Measurements from ENCODE around the gene PPP2R3C.
"Not testable (repeated sequence)": the region's sequence is repeated elsewhere in the genome, so short reads cannot be mapped to it uniquely, and the experiment has no call there.

Gene PPP2R3C

DNA sequence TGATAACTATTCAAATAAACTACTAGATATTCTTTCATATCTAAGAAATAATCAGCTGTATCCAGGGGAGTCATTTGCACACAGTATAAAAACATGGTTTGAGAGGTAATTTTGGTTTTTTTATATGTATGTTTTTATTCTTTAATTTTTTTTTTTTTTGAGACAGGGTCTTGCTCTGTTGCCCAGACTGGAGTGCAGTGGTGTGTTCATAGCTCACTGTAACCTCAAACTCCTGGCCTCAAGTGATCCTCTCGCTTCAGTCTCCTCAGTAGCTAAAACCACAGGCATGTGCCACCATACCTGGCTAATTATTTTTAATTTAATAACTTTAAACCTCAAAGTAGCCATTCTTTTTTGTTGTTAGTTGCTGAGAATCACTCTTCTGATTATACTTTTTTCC is 2.3 kb upstream of the PPP2R3C start:
- no peak for DNase-seq (ENCODE audit: low read depth, low spot score)

DNA sequence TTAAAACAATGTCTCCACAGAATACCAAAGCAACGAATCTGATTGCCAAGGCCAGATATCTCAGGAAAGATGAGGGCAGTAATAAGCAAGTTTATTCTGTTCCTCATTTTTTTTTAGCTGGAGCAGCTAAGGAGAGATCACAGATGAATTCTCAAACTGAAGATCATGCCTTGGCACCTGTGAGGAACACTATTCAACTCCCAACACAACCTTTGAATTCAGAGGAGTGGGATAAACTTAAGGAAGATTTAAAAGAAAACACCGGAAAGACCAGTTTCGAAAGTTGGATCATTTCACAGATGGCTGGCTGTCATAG is 1.6 kb upstream of the PPP2R3C start:
- no peak for DNase-seq (ENCODE audit: low read depth, low spot score)

GRCh38 chr14:35122696-35123387 is 1.1 kb upstream of the PPP2R3C start:
- no peak for DNase-seq (ENCODE audit: low read depth, low spot score)

DNA sequence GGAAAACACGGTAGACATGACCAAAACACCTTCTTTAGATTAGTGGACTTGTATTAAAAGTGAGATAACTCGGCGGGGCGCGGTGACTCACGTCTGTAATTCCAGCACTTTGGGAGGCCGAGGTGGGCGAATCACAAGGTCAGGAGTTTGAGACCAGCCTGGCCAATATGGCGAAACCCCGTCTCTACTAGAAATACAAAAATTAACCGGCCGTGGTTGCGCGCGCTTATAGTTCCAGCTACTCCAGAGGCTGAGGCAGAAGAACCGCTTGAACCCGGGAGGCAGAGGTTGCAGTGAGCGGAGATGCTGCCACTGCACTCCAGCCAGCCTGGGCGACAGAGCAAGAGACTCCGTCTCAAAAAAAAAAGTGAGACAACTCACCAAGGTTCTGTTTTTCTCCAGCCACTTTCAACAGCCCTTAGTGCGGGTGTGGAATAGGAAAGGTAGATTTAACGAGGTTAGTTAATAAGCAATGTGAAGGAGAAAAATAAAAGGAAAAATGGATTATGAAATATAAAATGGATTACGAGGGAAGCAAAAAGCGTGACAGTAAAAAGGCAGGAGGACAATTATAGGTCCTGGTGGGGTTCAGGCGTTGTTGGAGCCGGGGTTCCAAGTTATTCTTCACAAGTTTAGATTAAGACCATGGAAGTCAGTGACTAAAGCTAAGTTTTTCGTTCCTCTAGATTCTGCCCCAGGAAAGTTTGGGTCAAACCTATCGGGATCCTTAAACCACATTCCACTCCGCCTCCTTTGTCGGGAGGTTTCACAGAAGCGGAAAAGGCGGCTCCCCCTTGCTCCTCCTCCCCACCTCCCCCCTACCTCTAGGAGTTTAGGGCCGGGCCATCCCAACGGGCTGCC is 534 bp downstream of the PPP2R3C start:
- no peak for DNase-seq (ENCODE audit: low read depth, low spot score)

DNA sequence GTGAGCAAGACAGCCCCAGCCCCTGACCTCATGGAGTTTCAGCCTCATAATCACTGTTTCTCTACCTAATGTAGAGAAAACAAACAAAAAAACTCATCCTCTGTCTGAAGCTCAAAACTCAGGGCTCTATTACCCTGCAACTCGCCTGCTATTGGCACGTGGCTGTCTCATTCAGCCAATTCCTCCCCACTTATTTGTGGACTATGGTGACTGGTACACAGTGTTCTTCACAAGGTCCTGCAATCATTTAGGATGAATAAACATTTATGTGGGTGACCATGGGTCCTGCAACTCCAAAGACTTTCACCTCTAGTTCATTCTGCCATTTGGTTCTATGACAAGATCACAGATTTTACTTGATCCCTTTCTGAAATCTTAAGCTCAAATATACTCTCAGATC is 4.7 kb downstream of the PPP2R3C start:
- no peak for DNase-seq (ENCODE audit: low read depth, low spot score)

DNA sequence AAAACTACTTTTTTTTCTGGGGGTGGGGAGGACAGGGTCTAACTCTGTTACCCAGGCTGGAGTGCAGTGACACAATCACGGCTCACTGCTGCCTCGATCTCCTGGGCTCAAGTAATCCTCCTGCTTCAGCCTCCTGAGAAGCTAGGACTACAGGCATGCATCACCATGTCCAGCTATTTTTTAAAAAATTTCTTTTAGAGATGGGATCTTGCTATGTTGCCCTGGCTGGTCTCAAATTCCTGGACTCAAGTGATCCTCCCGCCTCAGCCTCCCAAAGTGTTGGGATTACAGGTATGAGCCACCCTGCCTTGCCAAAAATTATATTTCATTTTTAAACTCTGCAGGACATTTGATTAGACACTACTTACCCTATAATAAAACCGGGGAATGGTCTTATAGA is 5.5 kb downstream of the PPP2R3C start:
- DNase-seq (ENCODE audit: low read depth, low spot score): no peak

DNA sequence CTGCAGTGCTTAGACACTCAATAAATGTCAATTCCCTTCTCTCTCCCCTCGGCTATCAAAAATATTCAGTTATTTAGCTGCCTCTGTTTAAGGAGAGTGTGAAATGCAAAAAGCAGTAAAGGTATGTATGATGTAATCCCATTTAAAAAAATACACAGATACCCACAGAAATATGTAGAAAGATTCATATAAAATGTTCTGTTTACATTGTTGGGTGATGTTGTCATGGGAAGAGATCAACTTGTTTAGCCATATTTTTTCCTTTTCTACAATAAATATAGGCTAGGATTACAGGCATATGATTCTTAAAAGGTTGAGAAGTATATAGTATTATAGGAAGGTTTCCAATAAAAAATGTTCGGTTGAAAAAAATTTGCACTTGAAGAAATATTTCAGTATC is 7.8 kb downstream of the PPP2R3C start:
- no peak for DNase-seq (ENCODE audit: low read depth, low spot score)

DNA sequence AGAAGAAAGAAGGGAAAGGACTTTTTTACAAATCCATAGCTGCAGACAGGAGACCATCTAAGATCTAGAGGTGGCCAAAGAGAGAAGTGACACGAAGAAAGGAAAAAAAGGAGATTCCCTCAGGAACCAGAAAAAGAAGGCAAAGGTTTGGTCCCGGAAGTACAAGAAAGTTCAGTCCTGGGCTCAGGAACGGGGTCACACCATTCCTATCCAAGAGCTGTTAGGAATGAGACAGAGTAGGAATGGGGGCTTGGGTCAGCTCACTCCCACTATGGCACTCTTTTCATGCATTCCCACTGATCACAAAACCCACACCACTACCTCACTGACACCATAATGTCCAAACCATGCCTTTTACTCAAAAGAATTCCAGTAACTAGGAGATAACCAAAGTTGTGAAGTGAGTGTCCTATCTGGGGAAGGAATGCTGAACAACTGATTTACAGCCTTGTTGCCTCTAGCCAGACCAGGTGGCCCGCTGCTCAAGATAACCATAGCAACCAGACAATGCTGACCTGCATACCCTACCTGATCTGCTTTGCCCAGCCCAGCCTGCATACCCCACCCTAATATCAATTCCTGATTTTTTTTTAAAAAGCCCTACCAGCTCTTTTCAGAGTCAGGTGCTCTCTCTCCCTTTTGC is 8.4 kb downstream of the PPP2R3C start:
- no peak for DNase-seq (ENCODE audit: low read depth, low spot score)

- DNase-seq (ENCODE audit: low read depth, low spot score): no peak
These were observed 9.1 kb downstream of the PPP2R3C start for GRCh38 chr14:35112641-35113040.

GRCh38 chr14:35107866-35108265 is 13.9 kb downstream of the PPP2R3C start:
- DNase-seq (ENCODE audit: low read depth, low spot score): no peak

- DNase-seq (ENCODE audit: low read depth, low spot score): not testable (repeated sequence)
These were observed 27.1 kb downstream of the PPP2R3C start for GRCh38 chr14:35094645-35095044.

DNA sequence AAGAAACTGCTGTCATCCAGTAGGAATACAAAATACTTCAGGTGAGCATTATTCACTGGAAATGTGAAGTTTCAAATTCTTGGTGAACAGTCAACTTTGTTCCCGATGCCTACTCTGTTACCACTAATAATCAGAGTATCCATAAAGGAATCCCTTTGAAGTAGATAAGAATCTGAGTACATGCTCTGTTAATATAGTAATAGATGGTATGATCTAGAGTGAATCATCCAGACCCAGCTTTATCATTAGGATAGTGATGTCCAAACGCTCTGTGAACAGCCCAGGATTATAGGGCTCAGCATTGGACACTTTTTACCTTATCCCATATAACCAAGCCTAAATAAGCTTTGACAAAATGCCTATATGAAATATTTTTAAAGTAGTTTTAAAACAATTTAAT is 33.3 kb downstream of the PPP2R3C start:
- no peak for DNase-seq (ENCODE audit: low read depth, low spot score)

DNA sequence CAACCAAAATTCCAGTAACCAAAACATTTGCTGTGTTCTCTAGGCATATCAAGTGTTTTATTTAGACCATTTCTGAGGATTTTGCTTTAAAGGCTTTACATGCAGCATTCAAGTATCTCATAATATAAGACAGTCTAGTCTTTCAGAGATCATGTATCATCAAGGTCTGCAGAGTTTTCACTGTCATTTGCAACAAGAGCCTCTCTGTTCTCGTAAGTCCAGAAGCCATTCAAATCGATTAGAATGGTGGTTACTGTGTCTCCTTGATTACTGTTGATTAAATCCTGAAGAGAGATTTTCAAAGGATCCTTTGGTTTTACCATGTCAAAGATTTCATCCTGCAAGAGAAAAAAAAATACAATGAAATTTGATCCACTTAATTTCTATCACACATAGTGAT is 36.3 kb downstream of the PPP2R3C start:
- no peak for DNase-seq (ENCODE audit: low read depth, low spot score)

- DNase-seq (ENCODE audit: low read depth, low spot score): no peak
These were observed 38.1 kb downstream of the PPP2R3C start for GRCh38 chr14:35083530-35084150.

DNA sequence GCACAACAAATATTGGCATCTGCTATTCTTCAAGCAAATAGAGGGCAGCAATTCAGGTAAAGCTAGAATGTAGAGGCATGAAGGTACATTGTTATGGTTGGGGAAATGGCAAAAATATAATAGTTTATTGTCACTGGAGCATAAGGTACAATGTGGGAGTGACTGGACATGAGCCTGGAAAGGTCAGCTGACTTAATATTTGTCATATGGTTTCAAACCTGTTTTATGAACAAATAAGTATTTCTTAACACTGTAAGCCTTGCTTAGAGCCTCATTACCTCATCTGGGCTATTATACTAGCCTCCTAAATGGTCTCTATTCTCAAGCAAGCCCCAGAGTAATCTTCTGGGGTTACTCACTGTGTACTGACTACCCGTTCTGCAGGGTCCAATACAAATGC is 42.0 kb downstream of the PPP2R3C start:
- no peak for DNase-seq (ENCODE audit: low read depth, low spot score)

GRCh38 chr14:35078082-35078481 is 43.7 kb downstream of the PPP2R3C start:
- DNase-seq (ENCODE audit: low read depth, low spot score): no peak

GRCh38 chr14:35073486-35073885 is 48.3 kb downstream of the PPP2R3C start:
- DNase-seq (ENCODE audit: low read depth, low spot score): no peak

- no peak for DNase-seq (ENCODE audit: low read depth, low spot score)
These were observed 49.6 kb downstream of the PPP2R3C start for GRCh38 chr14:35072226-35072625.

DNA sequence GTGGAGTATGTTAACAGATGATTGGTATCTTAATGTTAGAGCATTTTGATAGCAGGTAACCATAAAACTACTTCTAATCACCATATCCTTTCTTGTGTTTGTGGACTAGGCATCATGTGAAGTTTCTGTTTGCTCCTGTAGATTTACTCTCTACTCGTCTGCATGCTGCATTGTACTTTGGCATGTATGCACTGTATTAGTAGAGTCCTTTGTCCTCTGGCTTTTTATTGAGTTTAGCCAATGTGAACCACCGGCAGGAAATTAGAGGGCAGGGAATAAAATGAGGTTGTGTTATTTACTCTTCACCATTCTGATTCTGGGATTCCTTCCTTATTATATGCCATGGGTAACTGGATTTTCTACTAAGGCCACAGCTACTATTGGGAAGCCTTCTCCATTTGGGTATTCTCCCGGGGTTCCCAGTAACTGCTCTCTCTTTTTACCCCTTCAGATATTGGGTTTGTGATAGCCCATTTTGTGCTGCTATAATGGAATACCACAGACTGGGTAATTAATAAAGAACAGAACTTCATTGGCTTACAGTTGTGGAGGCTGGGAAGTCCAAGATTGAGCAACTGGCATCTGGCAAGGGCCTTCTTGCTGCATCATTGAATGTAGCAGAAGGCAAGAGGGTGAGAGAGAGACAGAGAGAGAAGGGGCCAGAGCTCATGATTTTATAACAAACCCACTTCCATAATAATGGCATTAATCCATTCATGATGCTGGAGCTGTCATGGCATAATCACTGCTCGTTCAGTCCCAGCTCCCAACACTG is 53.4 kb downstream of the PPP2R3C start:
- no peak for DNase-seq (ENCODE audit: low read depth, low spot score)

- not testable (repeated sequence) for DNase-seq (ENCODE audit: low read depth, low spot score)
These were observed 56.1 kb downstream of the PPP2R3C start for GRCh38 chr14:35065731-35066130.

DNA sequence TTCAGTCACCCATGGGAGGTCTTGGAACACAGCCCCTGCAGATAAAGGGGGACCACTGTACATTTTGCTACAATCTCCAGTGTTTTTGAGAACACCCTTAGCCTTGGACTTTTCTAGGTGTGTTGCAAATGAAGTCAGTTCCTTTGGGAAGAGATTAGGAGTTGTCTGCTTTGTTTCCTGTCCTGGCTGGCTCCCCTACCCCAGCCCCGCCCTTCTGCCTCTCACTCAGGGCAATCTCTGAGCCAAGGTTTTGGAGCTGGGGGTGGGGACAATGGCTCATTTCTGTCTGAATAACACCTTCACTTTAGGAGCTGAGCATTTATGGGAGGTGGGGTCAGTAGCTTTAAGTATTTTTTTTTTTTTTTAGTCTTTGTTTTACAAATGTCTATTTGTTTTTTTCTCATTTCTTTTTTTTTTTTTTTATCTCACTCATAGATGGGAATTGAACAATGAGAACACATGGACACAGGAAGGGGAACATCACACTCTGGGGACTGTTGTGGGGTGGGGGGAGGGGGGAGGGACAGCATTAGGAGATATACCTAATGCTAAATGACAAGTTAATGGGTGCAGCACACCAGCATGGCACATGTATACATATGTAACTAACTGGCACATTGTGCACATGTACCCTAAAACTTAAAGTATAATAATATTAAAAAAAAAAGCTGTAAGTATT is 60.5 kb downstream of the PPP2R3C start:
- DNase-seq (ENCODE audit: low read depth, low spot score): not testable (repeated sequence)

Data from iPS DF 19.7 (cell line).